Heart left ventricle (tissue), 16 donors: ENCODE data around the gene DPAGT1. TPM values are rescaled to one million over a fixed set of nuclear protein-coding genes. Genes with fewer than 3 reads are reported as not detected.
"Not testable (repeated sequence)": the region's sequence is repeated elsewhere in the genome, so short reads cannot be mapped to it uniquely, and the experiment has no call there.

Experiments used
- ATAC-seq, 4 donors: fragments of 200-7000 bp; cut with Tn5 transposase; one replicate each; pipeline ENCODE4 v1.9.1; 2020 to 2022; ENCODE audit warnings: moderate library complexity in 4 of 4, mild to moderate bottlenecking in 3 of 4, moderate number of reproducible peaks in 1 of 4
- DNase-seq, 5 donors: peaks; one replicate each; pipeline ENCODE4 v3.0.0-alpha.2; 2020
- H3K27ac ChIP-seq, 12 donors: fragments of 200-600 bp; sonication (generic) in 4 of 12; one replicate each; pipeline versions ENCODE4 v1.5.0 to v1.8.0; 2016 to 2022; ENCODE audit warnings: mild to moderate bottlenecking in 2 of 12
- H3K27me3 ChIP-seq, 9 donors: fragments of 200-600 bp; sonication (generic) in 2 of 9; one replicate each; pipeline versions ENCODE4 v1.5.1 to v1.8.0; 2016 to 2022; ENCODE audit warnings: mild to moderate bottlenecking in 3 of 9
- H3K36me3 ChIP-seq, 9 donors: fragments of 200-600 bp; sonication (generic) in 2 of 9; one replicate each; pipeline versions ENCODE4 v1.5.0 to v1.8.0; 2018 to 2022; ENCODE audit warnings: mild to moderate bottlenecking in 2 of 9
- H3K4me1 ChIP-seq, 12 donors: fragments of 200-600 bp; sonication (generic) in 4 of 12; one replicate each; pipeline versions ENCODE4 v1.5.0 to v1.8.0; 2016 to 2022; ENCODE audit warnings: mild to moderate bottlenecking in 3 of 12
- H3K4me3 ChIP-seq, 12 donors: fragments of 200-600 bp; sonication (generic) in 4 of 12; one replicate each; pipeline versions ENCODE4 v1.5.0 to v1.8.0; 2017 to 2022; ENCODE audit warnings: mild to moderate bottlenecking in 9 of 12, moderate library complexity in 4 of 12
- H3K9me3 ChIP-seq, 12 donors: fragments of 200-600 bp; sonication (generic) in 4 of 12; one replicate each; pipeline versions ENCODE4 v1.5.0 to v1.8.0; 2016 to 2022; ENCODE audit warnings: mild to moderate bottlenecking in 1 of 12
- POLR2A ChIP-seq, 2 donors: fragments of 450-650 bp; IDR thresholded peaks; one replicate each; pipeline ENCODE4 v1.6.1; 2017; ENCODE audit warnings: antibody characterized with exemption in 2 of 2, mild to moderate bottlenecking in 2 of 2, moderate library complexity in 2 of 2
- WGBS, 4 donors: extraction: QIAGEN DNeasy Blood & Tissue Kit in 2 of 4; methylation state at CpG; one replicate each; pipeline versions ENCODE4 v1.1.5 to v1.1.7; 2013 to 2018; 5-methylcytosine and 5-hydroxymethylcytosine counted together
- intact Hi-C, 10 donors: fragments of 100-400 bp; cut with DNase I; formaldehyde crosslinking; loops; one replicate each; pipeline versions ENCODE4 v1.11.1 to v1.14.2; 2022
- polyA plus RNA-seq, 2 donors: library from polyadenylated mRNA; stranded (reverse); fragments of 200-250 nt; gene quantifications; one replicate each; pipeline ENCODE4 v1.2.3, GENCODE V29; 2013
- total RNA-seq, 9 donors: library from RNA; depleted of rRNA in 2 of 9; stranded (reverse); fragments of >200 nt in 2 of 9; fragmentation: NEBNext Ultra II Directional in 3 of 9; extraction: Animal tissue kit (Norgen Biotek cat#: 25700) in 3 of 9; gene quantifications; one replicate each; pipeline versions ENCODE4 v1.1.0 to v1.2.4, GENCODE V29; 2016 to 2023
- TF ChIP-seq, protein P1 (sequence below), 12 donors: fragments of 200-600 bp; sonication (generic) in 4 of 12; IDR thresholded peaks; one replicate each; pipeline versions ENCODE4 v1.5.0 to v1.8.0; 2018 to 2022; ENCODE audit warnings: antibody characterized with exemption in 12 of 12, mild to moderate bottlenecking in 5 of 12
- donor health status: ischemic (EF 13 %, LVEDD 7.1; RV severe dilation, severe dysfunction).
- donor health status: healthy with polysubstance abuse.
- donor health status: DM: no; HTN: yes; CAD: no.
- donor health status: DM: no; HTN: no; CAD: no.
- donor health status: ischemic (EF 25% LVEDD 6.9; RV normal size, moderate dysfunction).
- donor health status: ischemic (EF 25% LVEDD 5.7; RV mildly dilated, moderate dysfunction).
- donor health status: healthy.
- donor health status: DM: yes; HTN: yes; CAD: no.
- donor health status: ischemic (EF 35%, LVEDD 5.7; RV mildly dilated, moderate dysfunction).
- donor health status: nonischemic (EF 11% LVEDD 7.7; RV severe dilation, severe dysfunction).
- donor health status: DM: yes; HTN: yes; CAD: no.
- donor health status: PGD.
- donor health status: ischemic (EF 29% LVEDD 5.4; RV normal size, mild dysfunction).
- donor health status: nonischemic (EF 23%, LVEDD 6.1; RV moderate dilation, normal function).

DPAGT1 gene
- total and polyA plus RNA-seq, 11 donors, result 11.2 to 32.9 (median 16.5) TPM

GRCh38 chr11:119148720-119149017 lies 47.0 kb upstream of the DPAGT1 start:
- H3K36me3 ChIP-seq, result no peaks in the 10 kb centered on the region

DNA sequence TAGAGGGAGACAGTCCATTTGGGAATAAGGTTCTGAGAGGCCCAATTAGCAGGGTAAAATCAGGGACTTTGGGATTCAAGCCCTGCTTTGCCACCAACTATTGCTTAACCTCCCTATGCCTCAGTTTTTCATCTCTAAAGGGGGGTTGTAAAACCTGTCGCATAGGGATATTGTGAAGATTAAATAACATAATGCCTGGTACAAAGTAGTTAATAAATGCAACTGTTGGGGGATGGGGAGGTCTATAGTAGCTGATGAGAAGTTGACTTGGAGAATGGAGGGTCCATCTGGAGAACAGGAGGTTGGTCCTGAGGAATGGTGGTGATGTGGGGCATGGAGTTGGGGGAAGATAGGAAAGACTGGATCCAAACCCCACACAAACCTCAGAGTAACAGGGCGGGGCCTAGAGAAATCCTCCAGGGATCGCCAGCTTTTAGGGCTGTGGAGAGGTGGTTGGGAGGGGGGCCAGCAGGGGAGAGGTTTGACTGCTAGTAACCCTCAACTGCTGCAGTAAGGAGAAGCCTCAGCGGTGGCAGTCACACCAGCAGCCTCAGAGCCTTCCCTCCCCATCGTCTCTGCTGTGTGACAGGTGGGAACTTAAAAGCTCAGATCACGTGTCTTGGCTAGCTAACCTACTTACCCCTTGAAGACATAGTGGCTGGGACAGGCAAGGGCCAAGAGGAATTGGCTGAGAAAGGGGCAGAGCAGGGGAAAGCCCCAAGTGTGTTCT lies 46.1 kb upstream of the DPAGT1 start:
- Histone ChIP-seq H3K4me3 (no peak overlapping the region), H3K4me1 (peaks cover 0 to 23% (median 7%) of the 10 kb centered on the region in 12 donors), H3K27me3 (peaks cover 0 to 47% (median 0%) of the 10 kb centered on the region in 9 donors), H3K36me3 (no peaks in the 10 kb centered on the region), H3K9me3 (no peaks in the 10 kb centered on the region), H3K27ac (no peak overlapping the region)
- ATAC-seq (no peak), DNase-seq (no peak)
- WGBS, 4 donors, result 72 to 83% (median 79%) methylated on average over 6 of the region's 6 CpGs
- intact Hi-C loops, result loop anchor here in 6 of 10 donors (2.0 to 10.0 kb wide), 7 partner anchors 45 to 330 kb away; partner anchors contain the start of genes MCAM (in 1 of the 6) and RNF26 (in 1 of the 6)
- no peak for TF ChIP-seq POLR2A (IDR thresholded peaks at IDR 0.05)
- TF ChIP-seq, protein P1, sequence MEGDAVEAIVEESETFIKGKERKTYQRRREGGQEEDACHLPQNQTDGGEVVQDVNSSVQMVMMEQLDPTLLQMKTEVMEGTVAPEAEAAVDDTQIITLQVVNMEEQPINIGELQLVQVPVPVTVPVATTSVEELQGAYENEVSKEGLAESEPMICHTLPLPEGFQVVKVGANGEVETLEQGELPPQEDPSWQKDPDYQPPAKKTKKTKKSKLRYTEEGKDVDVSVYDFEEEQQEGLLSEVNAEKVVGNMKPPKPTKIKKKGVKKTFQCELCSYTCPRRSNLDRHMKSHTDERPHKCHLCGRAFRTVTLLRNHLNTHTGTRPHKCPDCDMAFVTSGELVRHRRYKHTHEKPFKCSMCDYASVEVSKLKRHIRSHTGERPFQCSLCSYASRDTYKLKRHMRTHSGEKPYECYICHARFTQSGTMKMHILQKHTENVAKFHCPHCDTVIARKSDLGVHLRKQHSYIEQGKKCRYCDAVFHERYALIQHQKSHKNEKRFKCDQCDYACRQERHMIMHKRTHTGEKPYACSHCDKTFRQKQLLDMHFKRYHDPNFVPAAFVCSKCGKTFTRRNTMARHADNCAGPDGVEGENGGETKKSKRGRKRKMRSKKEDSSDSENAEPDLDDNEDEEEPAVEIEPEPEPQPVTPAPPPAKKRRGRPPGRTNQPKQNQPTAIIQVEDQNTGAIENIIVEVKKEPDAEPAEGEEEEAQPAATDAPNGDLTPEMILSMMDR (IDR thresholded peaks at IDR 0.05), result no peak

More at GRCh38 chr11:119148720-119149017, 47.0 kb upstream of the DPAGT1 start:
- DNase-seq (no peak), ATAC-seq (no peak)
- Histone ChIP-seq H3K4me3 (peak overlapping the region; percentile 46 to 83 (median 63)), H3K4me1 (peaks cover 0 to 23% (median 7%) of the 10 kb centered on the region in 12 donors), H3K27ac (peak overlapping the region in 1 of 12 donors; percentile 29), H3K27me3 (peaks cover 0 to 47% (median 0%) of the 10 kb centered on the region in 9 donors), H3K9me3 (no peaks in the 10 kb centered on the region)
- WGBS, 4 donors, result 1 to 3% (median 2%) methylated on average over 15 to 16 of the region's 16 CpGs
- intact Hi-C loops, result loop anchor here in 6 of 10 donors (5.0 to 10.0 kb wide), 6 partner anchors 44 to 329 kb away; partner anchors contain the start of genes MCAM (in 1 of the 6) and RNF26 (in 1 of the 6)
- TF ChIP-seq POLR2A (IDR thresholded peaks at IDR 0.05), result no peak
- TF ChIP-seq, protein P1 (IDR thresholded peaks at IDR 0.05), result no peak

DNA sequence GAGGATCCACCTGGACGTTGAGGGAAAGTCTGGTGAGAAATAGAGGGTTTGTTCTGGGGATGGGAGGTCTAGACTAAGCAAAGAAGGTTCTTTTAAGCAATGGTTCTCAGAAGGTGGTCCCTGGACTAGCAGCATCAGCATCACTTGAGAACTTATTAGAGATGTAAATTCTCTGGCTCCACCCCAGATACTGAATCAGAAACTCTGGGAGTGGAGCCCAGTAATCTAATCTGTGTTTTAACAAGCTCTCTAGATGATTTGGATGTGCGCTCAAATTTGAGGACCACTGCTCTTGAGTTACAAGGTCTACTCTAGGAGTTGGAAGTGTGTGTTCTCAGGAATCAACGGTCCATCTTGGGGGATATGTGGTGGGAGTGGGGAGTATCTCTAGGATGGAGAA lies 43.9 kb upstream of the DPAGT1 start:
- H3K4me3 ChIP-seq, result no peak overlapping the region
- WGBS, 4 donors, result 37 to 51% (median 44%) methylated on average over 3 of the region's 3 CpGs
- intact Hi-C loops, result loop anchor here in 8 of 10 donors (1.0 to 10.0 kb wide), 8 partner anchors 47 to 332 kb away; partner anchors contain the start of genes MCAM (in 1 of the 8) and RNF26 (in 1 of the 8)
- peaks cover 0 to 23% (median 7%) of the 10 kb centered on the region in 12 donors for H3K4me1 ChIP-seq
- no peaks in the 10 kb centered on the region for H3K9me3 ChIP-seq
- TF ChIP-seq, protein P1 (IDR thresholded peaks at IDR 0.05), result no peak
- TF ChIP-seq POLR2A (IDR thresholded peaks at IDR 0.05), result no peak
- H3K27ac ChIP-seq, result no peak overlapping the region
- H3K36me3 ChIP-seq, result no peaks in the 10 kb centered on the region
- DNase-seq (no peak), ATAC-seq (no peak)
- H3K27me3 ChIP-seq, result peaks cover 0 to 44% (median 0%) of the 10 kb centered on the region in 9 donors

DNA sequence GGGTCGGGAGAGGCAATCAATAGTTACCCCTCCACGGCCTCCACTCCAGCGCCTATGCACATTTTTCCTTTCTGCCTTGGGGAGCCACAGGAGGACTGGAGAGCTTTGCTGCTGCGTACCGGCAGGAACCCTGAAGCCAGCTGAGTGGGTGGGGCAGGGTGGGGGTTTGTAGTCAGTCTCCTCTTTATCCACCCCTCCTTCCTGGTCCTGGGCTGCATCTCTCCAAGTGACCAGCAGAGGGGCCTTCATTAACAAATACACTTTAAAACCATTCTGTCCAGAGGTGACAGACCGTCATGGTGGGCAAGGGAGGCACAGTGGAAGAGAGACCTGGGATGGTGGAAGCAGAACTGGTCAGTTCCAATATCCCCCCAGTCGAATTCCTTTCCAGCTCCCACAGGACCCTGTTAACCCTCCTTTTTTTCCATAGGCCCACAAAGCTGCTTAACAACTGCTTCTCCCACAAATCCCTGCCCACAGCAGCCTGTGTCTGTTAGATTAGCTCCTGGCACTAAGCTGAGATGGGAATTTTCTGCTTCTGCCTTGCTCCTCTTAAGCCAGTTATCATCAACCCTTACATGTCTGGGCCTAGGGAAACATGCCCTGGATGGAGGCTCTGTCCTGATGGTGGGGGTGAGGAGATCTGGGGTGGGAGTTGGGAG lies 43.3 kb upstream of the DPAGT1 start:
- intact Hi-C loops, result loop anchor here in 8 of 10 donors (1.0 to 10.0 kb wide), 8 partner anchors 47 to 332 kb away; partner anchors contain the start of genes MCAM (in 1 of the 8) and RNF26 (in 1 of the 8)
- ATAC-seq (peak; percentile 67 to 91 (median 81)), DNase-seq (peak in 4 of 5 donors; percentile 42 to 65 (median 47))
- Histone ChIP-seq H3K4me1 (peaks cover 0 to 23% (median 7%) of the 10 kb centered on the region in 12 donors), H3K36me3 (no peaks in the 10 kb centered on the region), H3K27ac (no peak overlapping the region), H3K4me3 (no peak overlapping the region), H3K9me3 (no peaks in the 10 kb centered on the region), H3K27me3 (peaks cover 0 to 39% (median 0%) of the 10 kb centered on the region in 9 donors)
- TF ChIP-seq, protein P1 (IDR thresholded peaks at IDR 0.05), result peak; percentile 46 to 72 (median 62)
- no peak for TF ChIP-seq POLR2A (IDR thresholded peaks at IDR 0.05)
- WGBS, 4 donors, result 13 to 17% (median 14%) methylated on average over 7 of the region's 7 CpGs

GRCh38 chr11:119139276-119139675 lies 37.6 kb upstream of the DPAGT1 start:
- 90 to 93% (median 92%) methylated on average over 10 of the region's 10 CpGs for WGBS, 4 donors

More at GRCh38 chr11:119139276-119139675, 37.6 kb upstream of the DPAGT1 start:
- ATAC-seq, DNase-seq, H3K4me3 ChIP-seq, H3K9me3 ChIP-seq, H3K27ac ChIP-seq, H3K27me3 ChIP-seq: not testable (repeated sequence)
- intact Hi-C loops, result loop anchor here in 1 of 10 donors (10.0 kb wide), 1 partner anchor 146 kb away; no protein-coding TSS in a partner anchor
- peaks cover 0 to 12% (median 8%) of the 10 kb centered on the region in 9 donors for H3K36me3 ChIP-seq
- peaks cover 0 to 10% (median 0%) of the 10 kb centered on the region in 12 donors for H3K4me1 ChIP-seq
